AG09309 (cell line): ENCODE data around the gene THAP7.
"Not testable (repeated sequence)": the region's sequence is repeated elsewhere in the genome, so short reads cannot be mapped to it uniquely, and the experiment has no call there.

Experiments
- DNase-seq: peaks from one replicate; pipeline ENCODE4 v3.0.0-alpha.2; 2010; ENCODE audit warnings: low read depth
- H3K4me3 ChIP-seq: 2 replicates; pipeline ENCODE4 v1.5.1; 2011; ENCODE audit warnings: mild to moderate bottlenecking, low read depth, low read length, moderate library complexity; ENCODE audit not compliant: control insufficient read depth
- TF ChIP-seq, protein P1 (sequence below): IDR thresholded peaks from 2 replicates; pipeline ENCODE4 v1.5.1; 2011; ENCODE audit warnings: mild to moderate bottlenecking, low read depth, low read length, inconsistent platforms; ENCODE audit not compliant: insufficient read depth, control insufficient read depth; ENCODE audit errors: missing control alignments

THAP7 gene

DNA sequence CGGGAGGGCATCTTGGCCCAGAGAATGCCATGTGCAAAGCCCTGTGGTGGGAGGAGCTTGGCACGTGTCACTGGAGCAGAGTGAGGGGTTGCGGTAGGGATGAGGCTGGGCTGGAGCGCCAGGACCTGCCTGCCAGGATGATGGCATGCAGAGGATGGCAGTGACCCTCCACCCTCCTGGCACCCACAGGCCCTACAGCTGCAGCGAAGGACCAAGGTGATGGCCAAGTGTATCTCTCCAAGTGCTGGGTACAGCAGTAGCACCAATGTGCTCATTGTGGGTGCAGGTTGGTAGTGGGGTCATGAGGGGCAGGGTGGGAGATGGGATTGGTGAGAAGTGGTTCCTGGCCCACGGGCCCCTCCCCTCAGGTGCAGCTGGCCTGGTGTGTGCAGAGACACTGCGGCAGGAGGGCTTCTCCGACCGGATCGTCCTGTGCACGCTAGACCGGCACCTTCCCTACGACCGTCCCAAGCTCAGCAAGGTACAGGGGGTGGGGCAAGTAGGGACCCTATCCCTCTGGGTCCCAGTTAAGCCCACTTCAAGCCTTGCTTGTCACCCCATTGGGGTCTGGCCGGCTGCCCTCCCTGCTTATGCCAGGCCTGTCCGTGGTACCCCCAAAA, 27.5 kb downstream of the THAP7 start:
- TF ChIP-seq, protein P1, sequence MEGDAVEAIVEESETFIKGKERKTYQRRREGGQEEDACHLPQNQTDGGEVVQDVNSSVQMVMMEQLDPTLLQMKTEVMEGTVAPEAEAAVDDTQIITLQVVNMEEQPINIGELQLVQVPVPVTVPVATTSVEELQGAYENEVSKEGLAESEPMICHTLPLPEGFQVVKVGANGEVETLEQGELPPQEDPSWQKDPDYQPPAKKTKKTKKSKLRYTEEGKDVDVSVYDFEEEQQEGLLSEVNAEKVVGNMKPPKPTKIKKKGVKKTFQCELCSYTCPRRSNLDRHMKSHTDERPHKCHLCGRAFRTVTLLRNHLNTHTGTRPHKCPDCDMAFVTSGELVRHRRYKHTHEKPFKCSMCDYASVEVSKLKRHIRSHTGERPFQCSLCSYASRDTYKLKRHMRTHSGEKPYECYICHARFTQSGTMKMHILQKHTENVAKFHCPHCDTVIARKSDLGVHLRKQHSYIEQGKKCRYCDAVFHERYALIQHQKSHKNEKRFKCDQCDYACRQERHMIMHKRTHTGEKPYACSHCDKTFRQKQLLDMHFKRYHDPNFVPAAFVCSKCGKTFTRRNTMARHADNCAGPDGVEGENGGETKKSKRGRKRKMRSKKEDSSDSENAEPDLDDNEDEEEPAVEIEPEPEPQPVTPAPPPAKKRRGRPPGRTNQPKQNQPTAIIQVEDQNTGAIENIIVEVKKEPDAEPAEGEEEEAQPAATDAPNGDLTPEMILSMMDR: no peak
- no peak overlapping the region for H3K4me3 ChIP-seq

DNA sequence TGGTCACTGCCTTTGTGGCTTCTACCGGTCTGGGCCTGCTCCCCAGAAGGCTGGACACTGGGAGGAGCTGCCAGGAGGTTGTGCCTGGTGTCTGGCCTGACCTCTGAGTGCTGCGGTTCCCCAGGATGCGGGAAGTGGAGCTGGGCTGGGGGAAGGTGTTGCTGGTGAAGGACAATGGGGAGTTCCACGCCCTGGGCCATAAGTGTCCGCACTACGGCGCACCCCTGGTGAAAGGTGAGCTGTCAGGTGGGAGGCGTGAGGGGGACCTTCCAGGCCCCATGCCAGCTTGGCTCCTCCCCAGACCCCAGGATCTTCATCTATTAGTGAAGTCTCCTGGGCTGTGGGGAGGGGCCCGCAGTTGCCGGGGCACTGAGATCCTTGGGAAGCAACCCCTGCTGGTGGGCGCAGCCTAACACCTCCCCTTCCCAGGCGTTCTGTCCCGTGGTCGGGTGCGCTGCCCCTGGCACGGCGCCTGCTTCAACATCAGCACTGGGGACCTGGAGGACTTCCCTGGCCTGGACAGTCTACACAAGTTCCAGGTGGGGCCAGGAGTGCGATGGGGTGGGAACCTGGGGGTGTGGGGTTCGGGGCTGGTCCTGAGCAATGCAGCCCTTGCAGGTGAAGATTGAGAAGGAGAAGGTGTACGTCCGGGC, 28.2 kb downstream of the THAP7 start:
- no peak for DNase-seq
- H3K4me3 ChIP-seq: no peak overlapping the region
- TF ChIP-seq, protein P1: no peak

More for the DNA sequence above, 27.5 kb downstream of the THAP7 start:
- no peak for DNase-seq

DNA sequence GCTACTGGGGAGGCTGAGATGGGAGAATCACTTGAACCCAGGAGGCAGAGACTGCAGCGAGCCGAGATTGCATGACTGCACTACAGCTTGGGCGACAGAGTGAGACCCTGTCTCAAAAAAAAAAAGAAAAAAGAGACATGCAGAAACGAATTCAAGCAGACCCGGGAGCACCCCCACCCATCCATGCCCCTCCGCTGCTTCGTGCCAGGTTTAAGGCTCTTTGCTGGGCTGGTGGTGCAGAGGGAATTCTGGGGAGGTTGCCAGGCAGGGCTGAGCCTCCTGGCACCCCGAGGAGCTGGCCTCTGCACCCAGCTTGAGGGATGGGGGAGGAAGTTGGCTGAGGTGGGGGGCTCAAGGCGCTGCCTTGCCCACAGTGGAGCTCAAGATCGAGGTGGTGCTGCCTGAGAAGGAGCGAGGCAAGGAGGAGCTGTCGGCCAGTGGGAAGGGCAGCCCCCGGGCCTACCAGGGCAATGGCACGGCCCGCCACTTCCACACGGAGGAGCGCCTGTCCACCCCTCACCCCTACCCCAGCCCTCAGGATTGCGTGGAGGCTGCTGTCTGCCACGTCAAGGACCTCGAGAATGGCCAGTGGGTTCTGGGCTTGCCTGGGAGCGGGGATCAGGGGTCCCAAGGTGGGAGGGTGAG, 28.9 kb downstream of the THAP7 start:
- H3K4me3 ChIP-seq: no peak overlapping the region
- TF ChIP-seq, protein P1: no peak
- DNase-seq: no peak

DNA sequence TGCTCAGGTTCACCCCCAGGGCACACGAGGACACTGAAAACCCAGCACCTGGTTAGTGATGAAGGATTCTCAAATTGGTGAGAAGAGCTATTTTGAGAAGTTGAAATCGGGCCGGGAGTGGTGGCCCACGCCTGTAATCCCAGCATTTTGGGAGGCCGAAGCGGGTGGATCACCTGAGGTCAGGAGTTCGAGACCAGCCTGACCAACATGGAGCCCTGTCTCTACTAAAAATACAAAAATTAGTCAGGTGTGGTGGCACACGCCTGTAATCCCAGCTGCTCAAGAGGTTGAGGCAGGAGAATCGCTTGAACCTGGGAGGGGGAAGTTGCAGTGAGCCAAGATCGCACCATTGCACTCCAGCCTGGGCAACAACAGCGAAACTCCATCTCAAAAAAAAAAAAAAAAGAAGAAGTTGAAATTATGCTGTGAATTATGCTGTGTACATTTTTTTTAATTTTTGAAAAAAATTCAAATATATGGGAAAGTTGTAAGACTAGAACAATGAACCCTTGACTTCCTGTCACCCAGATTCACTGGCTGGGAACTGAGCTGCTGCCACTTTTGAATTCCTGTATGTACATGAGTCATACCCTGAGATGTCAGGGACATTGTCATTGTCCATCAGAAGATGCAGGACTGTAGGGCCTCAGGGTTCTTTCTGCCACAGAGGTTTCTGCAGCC, 29.8 kb downstream of the THAP7 start:
- not testable (repeated sequence) for DNase-seq, H3K4me3 ChIP-seq

DNA sequence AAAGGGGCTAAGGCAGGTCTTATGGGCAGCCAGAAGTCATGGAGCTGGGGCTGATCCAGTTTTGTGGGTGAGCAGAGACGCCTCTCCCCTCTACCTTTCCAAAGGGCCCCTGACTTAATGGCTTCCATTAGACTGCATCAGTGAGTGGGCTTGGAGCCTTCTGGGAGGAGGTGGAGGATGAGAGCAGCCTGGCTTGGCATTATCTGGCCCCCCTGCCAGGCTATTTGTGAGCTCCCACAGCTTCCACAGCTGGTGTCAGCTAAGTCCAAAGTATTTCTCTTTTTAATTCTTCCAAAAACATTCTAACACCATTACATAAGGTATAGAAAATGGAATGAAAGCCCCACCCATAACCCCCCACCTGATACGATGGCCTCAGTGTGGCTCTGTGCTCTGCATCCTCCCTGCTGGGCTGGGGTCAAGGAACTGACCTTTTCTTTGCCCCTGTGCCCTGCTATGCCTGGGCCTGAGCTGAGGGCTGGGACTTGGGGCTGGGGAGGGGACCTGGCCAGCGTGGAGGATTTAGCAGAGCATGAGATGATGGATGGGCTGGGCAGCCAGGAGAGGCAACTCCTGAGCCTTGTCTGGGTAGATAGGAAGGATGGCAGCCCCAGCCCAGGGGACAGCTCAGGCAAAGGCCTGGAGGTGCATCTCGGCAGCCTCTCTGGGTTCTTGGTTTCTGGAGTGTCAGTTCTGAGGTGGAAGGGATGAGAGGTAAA, 30.8 kb downstream of the THAP7 start:
- TF ChIP-seq, protein P1: no peak
- no peak overlapping the region for H3K4me3 ChIP-seq
- no peak for DNase-seq

DNA sequence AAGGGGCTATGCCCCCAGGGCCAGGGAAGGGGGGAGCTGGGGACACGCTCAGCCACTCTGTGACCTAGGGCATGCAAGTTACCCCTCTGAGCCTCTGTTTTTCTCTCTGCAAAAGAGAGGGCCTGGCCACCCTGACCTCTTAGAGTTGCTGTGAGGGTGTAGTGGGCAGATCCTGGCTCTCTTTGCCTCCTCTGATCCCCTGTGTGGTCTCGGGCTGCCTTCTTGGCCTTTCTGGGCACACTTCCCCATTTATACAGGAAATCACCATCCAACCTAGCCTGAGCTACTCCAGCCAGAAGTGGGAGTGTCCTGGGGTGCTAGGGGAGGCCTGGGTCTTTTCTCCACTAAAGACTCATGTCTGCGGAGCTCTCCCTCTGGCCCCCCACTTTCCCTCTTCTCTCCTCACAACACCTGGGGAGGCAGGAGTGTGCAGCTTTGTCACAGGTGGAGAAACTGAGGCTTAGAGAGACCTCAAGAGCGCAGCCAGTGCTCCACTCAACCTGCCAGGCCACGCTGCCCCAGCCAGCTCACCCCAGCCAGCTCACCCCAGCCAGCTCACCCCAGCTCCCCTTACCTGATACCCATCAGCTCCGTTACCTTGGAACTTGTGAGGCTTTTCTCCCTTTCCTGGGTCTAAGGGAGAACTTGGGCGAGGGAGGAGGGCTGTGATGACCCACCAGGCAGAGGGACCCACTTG, 33.5 kb downstream of the THAP7 start:
- no peak overlapping the region for H3K4me3 ChIP-seq
- TF ChIP-seq, protein P1: no peak
- DNase-seq: no peak
